ENCODE results near the gene MRPL11.
"Not testable (repeated sequence)": the region's sequence is repeated elsewhere in the genome, so short reads cannot be mapped to it uniquely, and the experiment has no call there.

The MRPL11 gene

DNA sequence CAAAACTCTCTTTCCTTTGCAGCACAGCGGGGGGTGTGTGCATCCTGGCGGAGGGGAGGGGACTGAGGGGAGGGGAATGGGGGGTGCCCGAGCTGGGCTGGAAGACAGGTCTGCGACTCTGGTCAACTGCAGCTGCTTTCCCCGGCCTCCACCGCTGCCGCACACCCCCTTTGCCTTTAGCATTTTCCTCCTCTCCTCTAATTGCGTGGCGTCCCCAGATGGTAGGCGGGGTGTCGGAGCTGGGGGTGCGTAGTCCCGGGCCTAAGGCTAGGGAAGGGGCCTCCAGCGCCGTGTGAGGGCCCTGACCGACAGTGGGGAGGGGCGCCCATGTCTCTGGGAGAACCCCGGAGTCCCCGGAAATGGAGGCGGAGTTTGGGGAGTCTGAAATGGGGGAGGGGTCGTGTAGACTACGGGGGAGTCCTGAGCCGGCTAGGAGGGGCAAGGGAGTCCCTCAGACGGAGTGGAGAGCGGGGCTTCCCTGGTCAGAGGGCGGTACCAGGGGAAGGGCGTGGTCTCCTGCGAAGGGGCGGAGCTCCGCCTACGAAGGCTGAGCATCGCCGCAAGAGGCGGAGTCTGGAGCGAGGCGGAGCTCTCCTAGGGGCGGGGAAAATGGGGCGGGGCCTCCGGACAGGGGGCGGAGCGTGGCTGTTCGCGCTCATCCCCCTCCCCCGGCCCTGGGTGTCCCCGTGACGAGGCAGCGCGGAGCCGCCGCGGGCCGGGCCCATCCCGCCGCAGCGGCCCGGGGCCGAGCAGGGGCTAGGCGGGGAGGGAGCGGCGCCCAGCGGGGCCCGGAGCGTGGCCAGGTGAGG is 27.8 kb upstream of the MRPL11 start, which contains the start of gene PELI3:
Gene PELI3, plus strand, starts transcription at position 681 of the 809 bp plus-strand sequence. CDS start 1,224 bp downstream, outside the sequence.
- peak; percentile 97 for DNase-seq

DNA sequence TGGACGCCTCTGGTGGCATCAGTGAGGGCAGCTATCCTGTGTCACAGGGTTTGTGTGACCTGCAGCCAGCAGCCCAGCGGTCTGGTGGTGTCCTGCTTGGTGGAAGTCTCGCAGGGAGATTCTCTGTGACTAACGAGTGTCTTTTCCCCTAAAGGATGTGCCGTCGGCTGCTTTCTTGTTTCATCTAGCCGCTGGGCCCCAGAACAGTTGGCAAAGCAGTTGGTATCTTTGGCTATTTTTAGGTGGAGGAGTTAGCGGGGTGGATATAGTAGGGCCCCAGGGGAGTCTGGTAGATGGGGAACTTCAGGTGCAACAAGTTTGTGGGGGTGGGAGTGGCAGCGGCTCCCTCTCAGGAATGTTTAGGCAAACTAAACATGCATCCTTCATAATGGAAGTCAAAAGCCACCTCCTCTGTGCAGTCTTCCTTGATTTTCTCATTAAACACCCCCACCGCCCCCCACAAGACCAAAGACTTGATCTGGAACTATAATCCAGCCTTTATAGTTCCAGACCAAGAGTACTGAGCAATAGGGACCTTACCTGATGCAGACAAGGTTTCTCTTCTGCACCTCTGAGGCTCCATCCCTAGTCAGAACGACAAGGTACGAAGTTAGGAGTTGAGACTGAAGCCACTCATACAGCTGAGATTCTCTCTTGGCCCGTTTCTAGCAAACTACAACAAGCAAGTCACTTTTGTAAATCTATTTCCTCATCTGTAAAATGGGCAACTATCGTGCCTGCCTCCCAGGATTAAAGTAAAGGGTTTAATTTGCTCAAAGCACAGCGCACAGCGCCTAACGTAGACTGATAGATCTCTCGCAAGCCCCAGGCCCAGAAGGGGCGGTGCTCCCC is 27.0 kb upstream of the MRPL11 start:
- no peak for DNase-seq

DNA sequence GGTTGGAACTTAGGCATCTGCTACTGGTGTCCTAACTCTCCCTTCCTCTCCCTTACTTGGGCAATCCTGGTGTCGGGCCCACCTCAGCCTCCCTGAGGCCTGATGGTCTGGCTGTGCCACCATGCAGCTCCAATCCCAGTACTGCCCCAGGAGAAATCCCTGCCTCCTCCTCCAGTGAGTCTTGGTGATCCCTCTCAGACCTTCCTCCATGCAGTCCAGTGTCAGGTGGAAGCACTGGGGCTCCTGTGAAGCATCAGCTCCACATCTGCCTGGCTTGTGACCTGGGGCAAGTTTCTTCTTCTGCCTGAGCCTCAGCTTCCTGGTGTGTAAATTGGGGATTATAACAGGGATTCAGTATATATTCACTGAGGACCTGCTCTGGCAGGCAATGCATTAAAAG is 26.3 kb upstream of the MRPL11 start:
- DNase-seq: no peak

GRCh38 chr11:66464116-66464515 is 25.5 kb upstream of the MRPL11 start:
- not testable (repeated sequence) for DNase-seq

- no peak for DNase-seq
These were observed 24.3 kb upstream of the MRPL11 start for GRCh38 chr11:66462911-66463310.

- no peak for DNase-seq
These were observed 23.4 kb upstream of the MRPL11 start for GRCh38 chr11:66462010-66462409.

GRCh38 chr11:66459138-66459778 is 20.6 kb upstream of the MRPL11 start:
- DNase-seq: no peak

- no peak for DNase-seq
These were observed 19.2 kb upstream of the MRPL11 start for GRCh38 chr11:66457826-66458225.

DNA sequence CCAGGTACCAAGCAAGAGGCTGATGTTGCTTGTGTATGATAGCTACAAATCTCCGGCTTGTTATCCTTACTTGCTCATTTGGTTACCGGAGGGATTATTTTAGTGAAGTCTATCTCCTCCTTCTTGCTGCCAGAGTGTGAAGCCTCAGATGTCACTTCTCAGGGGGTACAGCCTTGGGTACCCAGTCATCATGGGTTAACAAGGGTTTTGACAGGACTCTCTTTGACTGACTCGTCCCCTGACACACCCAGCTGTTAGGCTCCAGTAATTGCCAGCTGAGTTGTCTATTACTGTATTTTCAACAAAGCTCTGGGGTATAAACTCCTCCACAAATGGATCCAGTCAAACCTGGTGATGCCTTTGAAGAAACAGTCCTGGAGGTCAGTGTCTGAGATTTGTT is 16.2 kb upstream of the MRPL11 start:
- DNase-seq: no peak

DNA sequence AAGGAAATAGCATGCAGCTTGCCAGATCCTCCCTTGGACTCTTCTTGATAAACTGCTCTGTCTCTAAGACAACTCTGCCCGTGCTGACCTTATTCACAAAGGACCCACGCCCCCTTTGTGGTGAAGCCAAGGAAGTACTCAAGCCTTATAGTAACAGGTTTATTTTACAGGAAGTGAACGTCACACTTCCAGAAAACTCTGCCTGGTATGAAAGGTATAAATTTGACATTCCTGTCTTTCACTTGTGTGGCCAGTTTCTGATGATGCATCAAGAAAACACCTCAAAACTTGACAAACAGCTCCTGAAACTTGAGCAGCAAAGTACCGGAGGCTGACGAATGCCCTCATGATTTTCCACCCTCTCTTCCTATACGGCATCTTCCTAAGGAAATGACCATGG is 15.6 kb upstream of the MRPL11 start:
- DNase-seq: peak; percentile 10

DNA sequence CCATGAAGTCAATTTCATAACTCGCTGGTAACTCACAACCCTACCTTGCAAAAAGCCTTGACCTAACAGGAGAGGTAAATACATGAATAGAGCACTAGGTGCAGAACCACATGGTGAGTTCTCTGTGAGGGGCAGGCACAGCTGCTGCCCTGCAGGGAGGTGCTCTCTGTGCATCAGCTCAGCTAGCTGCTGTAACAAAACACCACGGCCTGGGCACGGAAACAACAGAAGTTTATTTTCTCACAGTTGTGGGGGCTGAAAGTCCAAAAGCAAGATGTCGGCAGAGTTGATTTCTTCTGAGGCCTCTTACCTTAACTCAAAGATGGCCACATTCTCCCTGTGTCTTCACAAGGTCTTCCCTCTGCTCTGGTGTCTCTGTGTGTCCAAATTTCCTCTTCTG is 13.0 kb upstream of the MRPL11 start:
- no peak for DNase-seq

DNA sequence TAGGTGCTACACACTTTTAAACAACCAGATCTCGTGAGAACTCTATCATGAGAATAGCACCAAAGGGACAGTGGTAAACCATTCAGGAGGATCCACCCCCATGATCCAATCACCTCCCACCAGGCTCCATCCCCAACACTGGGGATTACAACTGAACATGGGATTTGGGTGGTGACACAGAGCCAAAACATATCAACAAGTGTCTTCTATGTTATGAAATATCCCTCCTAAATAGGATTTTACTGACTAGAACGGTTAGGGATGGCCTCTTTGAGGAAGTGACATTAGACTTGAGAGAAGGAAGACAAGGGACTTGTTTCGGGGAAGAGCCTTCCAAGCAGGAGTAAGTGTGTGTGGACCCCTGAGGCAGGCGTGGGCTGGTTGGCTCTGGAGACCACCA is 11.9 kb upstream of the MRPL11 start:
- DNase-seq: no peak

DNA sequence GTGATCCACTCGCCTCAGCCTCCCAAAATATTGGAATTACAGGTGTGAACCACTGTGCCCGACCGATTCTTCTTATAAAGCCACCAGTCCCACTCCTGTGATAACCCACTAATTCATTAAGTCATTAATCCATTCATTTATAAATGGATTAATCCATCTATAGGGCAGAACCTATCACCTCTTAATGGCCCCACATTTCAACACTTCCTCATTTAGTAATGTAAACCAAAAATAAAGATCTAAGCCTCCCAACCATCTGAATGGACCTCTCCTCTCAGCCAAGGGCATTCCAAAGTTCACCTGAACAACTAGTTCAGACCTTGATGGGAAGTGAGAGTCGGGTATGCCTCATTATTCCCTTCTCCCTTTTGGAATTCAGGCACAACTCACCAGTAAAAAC is 9.9 kb upstream of the MRPL11 start:
- DNase-seq: no peak

GRCh38 chr11:66447012-66447411 is 8.4 kb upstream of the MRPL11 start:
- DNase-seq: no peak

DNA sequence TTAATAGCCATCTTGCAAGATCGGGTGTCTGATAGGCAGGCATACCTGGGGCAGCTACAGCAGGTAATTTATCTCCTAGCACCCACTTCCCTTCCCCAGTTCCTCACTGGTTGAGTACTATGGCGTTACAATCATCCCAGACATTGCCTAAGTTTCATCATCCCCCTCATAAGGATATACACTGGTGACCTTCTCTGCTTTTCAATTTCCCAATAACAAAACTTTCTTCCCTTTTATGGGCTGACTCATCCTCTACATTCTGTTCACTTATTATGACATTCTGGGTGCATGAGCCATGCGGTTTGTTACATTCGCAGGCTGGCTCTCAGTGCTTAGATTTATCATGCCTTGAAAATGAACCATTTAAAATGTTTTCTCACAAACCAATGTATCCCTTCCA is 5.0 kb upstream of the MRPL11 start:
- no peak for DNase-seq

- not testable (repeated sequence) for DNase-seq
These were observed 2.3 kb upstream of the MRPL11 start for GRCh38 chr11:66440940-66441282.

GRCh38 chr11:66440101-66440939 is 1.7 kb upstream of the MRPL11 start:
- DNase-seq: not testable (repeated sequence)

- DNase-seq: no peak
These were observed 607 bp downstream of the MRPL11 start for GRCh38 chr11:66437979-66438503.

- DNase-seq: no peak
These were observed 6.1 kb downstream of the MRPL11 start for GRCh38 chr11:66432597-66432996.

- DNase-seq: not testable (repeated sequence)
These were observed 6.7 kb downstream of the MRPL11 start for GRCh38 chr11:66431871-66432329.

DNA sequence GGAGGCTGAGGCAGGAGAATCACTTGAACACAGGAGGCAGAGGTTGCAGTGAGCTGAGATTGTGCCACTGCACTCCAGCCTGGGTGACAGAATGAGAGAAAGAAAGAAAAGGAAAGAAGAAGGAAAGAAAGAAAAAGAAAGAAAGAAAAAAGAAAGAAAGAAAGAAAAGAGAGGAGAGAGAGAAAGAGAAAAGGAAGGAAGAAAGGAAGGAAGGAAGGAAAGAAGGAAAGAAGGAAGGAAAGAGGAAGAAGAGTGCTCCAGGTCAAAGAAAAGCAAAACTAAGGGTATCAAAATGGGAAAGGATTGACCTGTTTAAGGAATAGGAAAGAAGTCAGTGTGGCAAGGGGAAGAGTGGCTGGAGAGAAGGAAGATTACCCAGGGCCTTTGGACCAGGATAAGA is 7.4 kb downstream of the MRPL11 start:
- DNase-seq: not testable (repeated sequence)

GRCh38 chr11:66429983-66430602 is 8.6 kb downstream of the MRPL11 start:
- peak; percentile 73 for DNase-seq
